PFSK-1 (cell line): ENCODE results near the gene MAPK8IP3.

ENCODE experiments used
- FOXP2 ChIP-seq: optimal IDR thresholded peaks from 2 replicates; pipeline ENCODE3; 2011; ENCODE audit warnings: borderline replicate concordance, control low read depth, inconsistent platforms; ENCODE audit not compliant: insufficient read depth; ENCODE audit errors: extremely low read length, extremely low read depth
- POLR2AphosphoS5 ChIP-seq: IDR thresholded peaks from 2 replicates; pipeline ENCODE4 v1.6.1; 2012; ENCODE audit warnings: low read depth, mild to moderate bottlenecking, control low read depth, low read length, moderate library complexity
- SIN3A ChIP-seq: IDR thresholded peaks from 2 replicates; pipeline ENCODE4 v1.6.1; 2012; ENCODE audit warnings: mild to moderate bottlenecking, low read length, moderate library complexity, borderline replicate concordance; ENCODE audit not compliant: insufficient read depth
- TAF1 ChIP-seq: IDR thresholded peaks from 2 replicates; pipeline ENCODE4 v1.6.1; 2012; ENCODE audit warnings: low read length, control low read depth, borderline replicate concordance; ENCODE audit not compliant: insufficient read depth
- TF ChIP-seq, protein P1 (sequence below), 2 experiments: IDR thresholded peaks; 2 replicates each; pipeline versions ENCODE4 v1.6.1 to v1.8.0; 2011 to 2012; ENCODE audit warnings: low read depth in 2 of 2, low read length in 2 of 2, control low read depth in 1 of 2, inconsistent platforms in 1 of 2, mild to moderate bottlenecking in 1 of 2, moderate library complexity in 1 of 2; ENCODE audit not compliant: insufficient read depth in 1 of 2

Gene MAPK8IP3

DNA sequence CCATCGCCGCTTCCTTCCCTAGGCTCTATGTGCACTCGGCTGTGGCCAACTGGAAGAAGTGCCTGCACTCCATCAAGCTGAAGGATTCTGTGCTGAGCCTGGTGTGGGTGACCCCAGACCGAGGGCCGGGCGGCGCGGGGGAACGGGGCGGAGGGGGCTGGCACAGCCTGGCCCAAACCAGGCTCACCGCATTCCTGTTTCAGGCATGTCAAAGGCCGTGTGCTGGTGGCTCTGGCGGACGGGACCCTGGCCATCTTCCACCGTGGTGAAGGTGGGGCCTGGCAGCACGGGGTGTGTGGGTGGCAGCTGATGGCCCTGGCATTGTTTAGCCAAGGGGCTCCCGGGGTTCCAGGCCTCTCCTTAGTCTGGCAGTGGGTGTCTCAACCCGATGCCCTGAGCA is 60.7 kb downstream of the MAPK8IP3 start:
- TF ChIP-seq SIN3A (no peak), FOXP2 (no peak), TAF1 (no peak), POLR2AphosphoS5 (no peak)
- TF ChIP-seq, protein P1, sequence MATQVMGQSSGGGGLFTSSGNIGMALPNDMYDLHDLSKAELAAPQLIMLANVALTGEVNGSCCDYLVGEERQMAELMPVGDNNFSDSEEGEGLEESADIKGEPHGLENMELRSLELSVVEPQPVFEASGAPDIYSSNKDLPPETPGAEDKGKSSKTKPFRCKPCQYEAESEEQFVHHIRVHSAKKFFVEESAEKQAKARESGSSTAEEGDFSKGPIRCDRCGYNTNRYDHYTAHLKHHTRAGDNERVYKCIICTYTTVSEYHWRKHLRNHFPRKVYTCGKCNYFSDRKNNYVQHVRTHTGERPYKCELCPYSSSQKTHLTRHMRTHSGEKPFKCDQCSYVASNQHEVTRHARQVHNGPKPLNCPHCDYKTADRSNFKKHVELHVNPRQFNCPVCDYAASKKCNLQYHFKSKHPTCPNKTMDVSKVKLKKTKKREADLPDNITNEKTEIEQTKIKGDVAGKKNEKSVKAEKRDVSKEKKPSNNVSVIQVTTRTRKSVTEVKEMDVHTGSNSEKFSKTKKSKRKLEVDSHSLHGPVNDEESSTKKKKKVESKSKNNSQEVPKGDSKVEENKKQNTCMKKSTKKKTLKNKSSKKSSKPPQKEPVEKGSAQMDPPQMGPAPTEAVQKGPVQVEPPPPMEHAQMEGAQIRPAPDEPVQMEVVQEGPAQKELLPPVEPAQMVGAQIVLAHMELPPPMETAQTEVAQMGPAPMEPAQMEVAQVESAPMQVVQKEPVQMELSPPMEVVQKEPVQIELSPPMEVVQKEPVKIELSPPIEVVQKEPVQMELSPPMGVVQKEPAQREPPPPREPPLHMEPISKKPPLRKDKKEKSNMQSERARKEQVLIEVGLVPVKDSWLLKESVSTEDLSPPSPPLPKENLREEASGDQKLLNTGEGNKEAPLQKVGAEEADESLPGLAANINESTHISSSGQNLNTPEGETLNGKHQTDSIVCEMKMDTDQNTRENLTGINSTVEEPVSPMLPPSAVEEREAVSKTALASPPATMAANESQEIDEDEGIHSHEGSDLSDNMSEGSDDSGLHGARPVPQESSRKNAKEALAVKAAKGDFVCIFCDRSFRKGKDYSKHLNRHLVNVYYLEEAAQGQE (IDR thresholded peaks at IDR 0.05; ENCODE audit: insufficient read depth in 1 of 2, low read depth in 2 of 2, low read length in 2 of 2), result no peak

- TF ChIP-seq POLR2AphosphoS5 (no peak; the same call in 1 of the 2 replicates), TAF1 (no peak), SIN3A (no peak), FOXP2 (no peak)
- TF ChIP-seq, protein P1 (IDR thresholded peaks at IDR 0.05; ENCODE audit: insufficient read depth in 1 of 2, low read depth in 2 of 2, low read length in 2 of 2), result no peak
Observed at GRCh38 chr16:1767116-1767994, 61.4 kb downstream of the MAPK8IP3 start.

GRCh38 chr16:1768061-1768766 is 62.2 kb downstream of the MAPK8IP3 start:
- TF ChIP-seq FOXP2, result no peak
- TF ChIP-seq TAF1, result no peak
- TF ChIP-seq SIN3A, result no peak
- TF ChIP-seq POLR2AphosphoS5, result 0 out of 2 replicates have a peak, but pooled peaks have one; percentile 2

DNA sequence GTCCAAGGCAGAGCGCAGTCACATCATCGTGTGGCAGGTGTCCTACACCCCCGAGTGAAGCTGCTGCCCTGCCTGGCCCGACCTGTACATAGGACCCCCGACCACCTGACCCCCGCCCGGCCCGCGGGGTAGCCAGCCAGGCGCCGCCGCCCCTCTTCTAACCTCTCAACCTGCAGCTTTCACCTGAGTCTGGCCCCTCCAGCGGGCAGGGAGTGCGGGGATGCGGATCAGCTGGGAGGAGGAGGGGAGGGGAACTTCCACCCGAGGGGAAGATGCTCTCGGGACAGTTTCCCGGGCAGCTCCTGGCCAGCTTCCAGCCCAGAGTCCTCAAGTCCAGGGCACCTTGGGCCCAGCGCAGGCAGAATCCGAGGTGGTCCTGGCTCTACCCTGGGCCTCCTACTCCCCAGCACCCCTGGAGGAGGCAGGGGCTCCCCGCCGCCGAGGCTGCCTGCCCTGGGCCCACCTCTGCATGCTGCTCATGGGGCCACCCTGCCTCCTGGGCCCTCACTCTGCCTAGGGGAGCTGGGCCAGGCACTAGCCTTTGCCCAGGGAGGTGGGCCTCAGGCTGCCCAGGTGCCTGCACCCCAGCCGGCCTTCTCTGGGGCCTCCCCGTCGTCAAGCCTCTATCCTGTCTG is 62.9 kb downstream of the MAPK8IP3 start:
- TF ChIP-seq, protein P1 (IDR thresholded peaks at IDR 0.05; ENCODE audit: insufficient read depth in 1 of 2, low read depth in 2 of 2, low read length in 2 of 2), result no peak
- no peak for TF ChIP-seq TAF1

GRCh38 chr16:1769402-1770300 is 63.7 kb downstream of the MAPK8IP3 start:
- TF ChIP-seq FOXP2 (no peak), POLR2AphosphoS5 (no peak; the same call in 1 of the 2 replicates), TAF1 (no peak), SIN3A (no peak; the same call in 1 of the 2 replicates)
- TF ChIP-seq, protein P1 (IDR thresholded peaks at IDR 0.05; ENCODE audit: insufficient read depth in 1 of 2, low read depth in 2 of 2, low read length in 2 of 2), result no peak
